ENCODE measurements around the gene PLCB1.
A peak's percentile ranks its signal among the peaks of the same experiment; 100 is the strongest.

PLCB1 gene

GRCh38 chr20:8447262-8448120 lies 315.4 kb downstream of the PLCB1 start:
- in situ Hi-C loops (cut with HindIII; ENCODE audit: low sequenced_read_pairs), result no loop called here
- TF ChIP-seq CTCF (IDR thresholded peaks at IDR 0.05; ENCODE audit: low read depth, low read length, missing control alignments), result no peak
- no peak overlapping the region for H3K4me3 ChIP-seq (ENCODE audit: low read depth, low read length)
- DNase-seq (ENCODE audit: low read depth), result no peak

- in situ Hi-C loops (cut with HindIII; ENCODE audit: low sequenced_read_pairs), result no loop called here
- TF ChIP-seq CTCF (IDR thresholded peaks at IDR 0.05; ENCODE audit: low read depth, low read length, missing control alignments), result no peak
- no peak for DNase-seq (ENCODE audit: low read depth)
- H3K4me3 ChIP-seq (ENCODE audit: low read depth, low read length), result no peak overlapping the region
These were observed 317.1 kb downstream of the PLCB1 start for GRCh38 chr20:8449123-8449522.

GRCh38 chr20:8454137-8454712 lies 322.2 kb downstream of the PLCB1 start:
- peak; percentile 49 for DNase-seq (ENCODE audit: low read depth)
- TF ChIP-seq CTCF (IDR thresholded peaks at IDR 0.05; ENCODE audit: low read depth, low read length, missing control alignments), result peak; percentile 46
- in situ Hi-C loops (cut with HindIII; ENCODE audit: low sequenced_read_pairs), result no loop called here
- H3K4me3 ChIP-seq (ENCODE audit: low read depth, low read length), result no peak overlapping the region

GRCh38 chr20:8456765-8457164 lies 324.7 kb downstream of the PLCB1 start:
- no peak overlapping the region for H3K4me3 ChIP-seq (ENCODE audit: low read depth, low read length)
- in situ Hi-C loops (cut with HindIII; ENCODE audit: low sequenced_read_pairs), result loop anchor here (5.0 kb wide), 1 partner anchor 54 kb away; no protein-coding TSS in a partner anchor
- no peak for TF ChIP-seq CTCF (IDR thresholded peaks at IDR 0.05; ENCODE audit: low read depth, low read length, missing control alignments)
- DNase-seq (ENCODE audit: low read depth), result no peak

- H3K4me3 ChIP-seq (ENCODE audit: low read depth, low read length), result no peak overlapping the region
- in situ Hi-C loops (cut with HindIII; ENCODE audit: low sequenced_read_pairs), result loop anchor here (5.0 kb wide), 1 partner anchor 56 kb away; no protein-coding TSS in a partner anchor
- no peak for DNase-seq (ENCODE audit: low read depth)
- no peak for TF ChIP-seq CTCF (IDR thresholded peaks at IDR 0.05; ENCODE audit: low read depth, low read length, missing control alignments)
These were observed 325.9 kb downstream of the PLCB1 start for GRCh38 chr20:8457978-8458377.

- no peak for DNase-seq (ENCODE audit: low read depth)
- in situ Hi-C loops (cut with HindIII; ENCODE audit: low sequenced_read_pairs), result no loop called here
- H3K4me3 ChIP-seq (ENCODE audit: low read depth, low read length), result no peak overlapping the region
- no peak for TF ChIP-seq CTCF (IDR thresholded peaks at IDR 0.05; ENCODE audit: low read depth, low read length, missing control alignments)
These were observed 329.1 kb downstream of the PLCB1 start for GRCh38 chr20:8461186-8461585.
